Endometrial microvascular endothelial cells (primary cell): ENCODE data around the gene GLRX5. TPM values are rescaled to one million over a fixed set of nuclear protein-coding genes. Genes with fewer than 3 reads are reported as not detected.

Source experiments
- in situ Hi-C: cut with HindIII; loops from 2 replicates; pipeline ENCODE4 v1.10.0; 2017; ENCODE audit warnings: low sequenced_read_pairs, low pct_unique_long_range_greater_than_20kb; ENCODE audit errors: inconsistent ontology term
- total RNA-seq: library from RNA; depleted of rRNA; stranded (reverse); fragments of >200 nt; gene quantifications from one replicate; pipeline ENCODE4 v1.2.3, GENCODE V29; 2015; ENCODE audit errors: inconsistent ontology term

The GLRX5 gene
- total RNA-seq, 1 donor from 2014 or later, result 65.0 TPM

DNA sequence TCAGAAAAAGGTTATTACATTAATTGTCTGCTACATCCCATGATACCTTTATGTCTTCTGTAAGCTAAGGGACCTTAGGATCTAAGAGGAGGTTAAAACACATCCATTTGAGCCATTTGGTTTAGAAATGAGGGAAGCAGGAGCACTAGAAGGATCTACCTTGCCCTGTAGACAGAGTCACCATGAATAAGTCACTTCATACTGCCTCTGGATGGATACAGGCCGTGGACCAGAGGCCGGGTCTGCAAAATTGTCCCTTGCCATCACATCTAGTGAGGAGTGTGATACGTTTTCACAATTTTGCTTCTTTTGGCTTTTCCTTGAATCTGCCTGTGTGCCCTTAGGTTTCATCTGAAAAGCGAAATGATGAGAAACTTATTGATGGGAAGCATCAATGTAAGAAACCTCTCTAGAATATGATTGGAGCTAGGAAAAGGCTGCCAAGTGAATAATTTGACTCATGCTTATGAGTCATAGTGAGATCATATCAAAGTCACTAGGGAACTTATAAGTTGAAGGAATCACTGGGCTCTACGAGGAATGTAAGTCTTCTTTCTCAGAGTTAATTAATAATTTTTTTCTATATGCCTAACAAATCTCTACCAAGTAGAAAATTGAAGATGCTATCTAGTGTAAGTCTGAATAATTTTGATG, 10.8 kb downstream of the GLRX5 start:
- in situ Hi-C loops, result no loop called here

- in situ Hi-C loops, result no loop called here
Observed at GRCh38 chr14:95547272-95547625, 12.4 kb downstream of the GLRX5 start.

DNA sequence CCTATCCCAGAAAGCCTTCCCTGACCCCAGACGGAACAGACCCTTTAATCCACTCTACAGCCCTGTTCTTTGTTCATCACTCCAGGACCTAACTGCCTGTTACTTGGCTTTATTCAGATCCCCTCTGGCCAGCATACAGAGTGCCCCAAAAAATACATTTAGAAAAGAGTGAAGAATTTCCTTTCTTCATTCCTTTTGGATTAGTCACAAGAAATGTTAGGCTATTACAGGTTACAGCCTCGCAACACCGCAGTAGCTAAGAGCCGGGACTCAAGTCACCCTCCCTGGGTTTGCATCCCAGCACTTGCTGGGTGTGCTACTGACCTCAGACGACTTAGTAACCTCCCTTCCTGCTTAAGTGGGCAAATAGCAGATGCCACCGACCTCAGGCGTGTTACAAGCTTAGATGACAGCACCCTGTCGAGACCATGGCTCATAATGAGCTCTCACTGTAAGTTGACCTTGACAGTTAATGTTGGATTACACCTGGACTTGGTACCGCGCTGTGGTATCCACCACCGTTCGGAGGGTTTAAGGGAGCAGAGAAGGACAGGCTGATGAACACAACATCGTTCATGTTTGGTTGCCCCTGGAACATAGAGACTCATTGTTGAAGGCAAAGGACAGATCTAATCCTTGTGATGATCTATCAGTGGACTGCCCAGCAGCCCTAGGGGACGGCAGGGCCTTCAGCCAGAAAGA, 12.9 kb downstream of the GLRX5 start:
- in situ Hi-C loops, result no loop called here

GRCh38 chr14:95548328-95548929, 13.6 kb downstream of the GLRX5 start:
- in situ Hi-C loops, result no loop called here

- in situ Hi-C loops, result no loop called here
Observed at GRCh38 chr14:95549656-95550585, 15.1 kb downstream of the GLRX5 start.

DNA sequence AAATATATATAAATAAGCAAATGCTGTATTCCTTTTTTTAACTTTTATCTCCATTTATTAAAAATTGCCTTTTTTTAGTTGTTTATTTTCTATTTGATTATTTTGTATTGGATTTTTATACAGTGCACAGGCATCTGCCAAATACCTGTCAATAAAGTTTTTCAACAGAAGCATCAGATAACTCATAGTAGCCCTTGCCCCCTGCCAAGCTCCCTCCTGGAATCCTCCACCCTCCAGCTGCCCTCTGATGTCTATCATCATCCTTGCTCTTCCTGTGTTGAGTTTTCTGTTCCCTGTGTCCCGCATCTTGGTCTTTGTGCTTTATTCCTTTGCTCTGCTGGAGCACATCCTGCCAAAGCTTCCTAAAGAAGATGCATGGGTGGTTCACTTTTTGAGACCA, 16.6 kb downstream of the GLRX5 start:
- in situ Hi-C loops, result no loop called here

- in situ Hi-C loops, result no loop called here
Observed at GRCh38 chr14:95553141-95553540, 18.3 kb downstream of the GLRX5 start.

- in situ Hi-C loops, result no loop called here
Observed at GRCh38 chr14:95555053-95555452, 20.2 kb downstream of the GLRX5 start.

- in situ Hi-C loops, result no loop called here
Observed at GRCh38 chr14:95557291-95557690, 22.4 kb downstream of the GLRX5 start.

DNA sequence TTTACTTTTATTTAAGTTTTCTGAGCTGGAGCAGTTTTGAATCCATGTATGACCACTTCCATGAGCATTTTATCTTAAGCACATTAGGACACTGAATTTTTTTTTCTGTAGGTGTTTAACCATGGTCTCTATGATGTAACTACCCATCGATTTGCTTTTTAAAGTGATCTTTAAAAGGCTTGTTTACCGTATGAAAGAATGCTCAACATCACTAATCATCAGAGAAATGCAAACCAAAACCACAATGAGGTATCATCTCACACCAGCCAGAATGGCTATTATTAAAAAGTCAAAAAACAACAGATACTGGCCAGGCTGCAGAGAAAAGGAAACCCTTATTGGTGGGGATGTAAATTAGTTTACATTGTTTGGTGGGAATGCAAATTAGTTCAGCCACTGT, 23.0 kb downstream of the GLRX5 start:
- in situ Hi-C loops, result no loop called here

GRCh38 chr14:95559203-95559602, 24.4 kb downstream of the GLRX5 start:
- in situ Hi-C loops, result no loop called here

GRCh38 chr14:95561001-95561412, 26.2 kb downstream of the GLRX5 start:
- in situ Hi-C loops, result no loop called here

- in situ Hi-C loops, result no loop called here
Observed at GRCh38 chr14:95562892-95563685, 28.2 kb downstream of the GLRX5 start.

GRCh38 chr14:95564060-95564459, 29.2 kb downstream of the GLRX5 start:
- in situ Hi-C loops, result no loop called here

- in situ Hi-C loops, result no loop called here
Observed at GRCh38 chr14:95569440-95569839, 34.6 kb downstream of the GLRX5 start.

DNA sequence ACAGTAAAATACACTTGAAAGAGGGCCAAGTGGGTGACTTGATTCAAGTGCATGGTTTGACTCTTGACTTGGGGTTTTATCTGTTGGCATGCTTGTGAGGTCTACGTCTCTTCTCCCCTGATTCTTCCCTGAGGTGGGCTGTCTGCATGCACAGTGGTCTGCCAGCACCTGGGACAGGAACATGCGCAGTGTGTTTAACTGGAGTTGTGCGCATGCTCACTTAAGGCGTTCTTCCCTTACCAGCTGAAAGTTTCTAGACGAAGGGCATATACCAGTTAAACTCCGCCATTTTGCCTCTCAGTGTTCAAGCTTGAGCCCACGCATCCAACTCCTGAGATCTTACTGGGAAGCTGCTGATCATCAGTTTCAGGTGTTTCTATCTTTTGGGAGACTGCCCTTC, 38.5 kb downstream of the GLRX5 start:
- in situ Hi-C loops, result no loop called here

- in situ Hi-C loops, result no loop called here
Observed at GRCh38 chr14:95575840-95576473, 41.1 kb downstream of the GLRX5 start.

- in situ Hi-C loops, result no loop called here
Observed at GRCh38 chr14:95577067-95577800, 42.4 kb downstream of the GLRX5 start.
